K562 (cell line): Measurements from ENCODE around the gene PTPN7. TPM values are rescaled to one million over a fixed set of nuclear protein-coding genes. Genes with fewer than 3 reads are reported as not detected.

ENCODE experiments used
- ATAC-seq: fragments of 200-7000 bp; cut with Tn5 transposase; 3 replicates; pipeline ENCODE4 v1.9.1; 2020; ENCODE audit warnings: moderate library complexity
- BruUV-seq: library from RNA; stranded (reverse); fragments of 400-500 nt; replicated peaks from 2 replicates; lab custom pipeline; 2021; lab: Mats Ljungman, UMichigan
- CTCF ChIA-PET: fragments of 300-600 bp; formaldehyde crosslinking; extraction: SDS; loops from one replicate; lab custom pipeline; 2021; ENCODE audit warnings: low intra/inter-chr PET ratio; lab: Yijun Ruan, JAX
- POLR2A ChIA-PET: fragments of 300-600, 350-650 bp; sonication (Branson Sonifier 250); formaldehyde crosslinking; extraction: SDS; loops from one replicate; lab custom pipeline; 2021; ENCODE audit warnings: antibody characterized with exemption, inconsistent platforms; lab: Yijun Ruan, JAX
- DNase-seq, 4 experiments: peaks; one replicate each; pipeline versions ENCODE4 v3.0.0 to v3.0.0-alpha.2; 2011 to 2018; ENCODE audit warnings: low spot score in 3 of 4, mixed read lengths in 3 of 4; ENCODE audit errors: extremely low read depth in 1 of 4
- FAIRE-seq: peaks from 2 replicates; lab custom pipeline; 2011; peaks lifted over from hg19 to GRCh38; lab: Jason Lieb, UNC
- H2AFZ ChIP-seq: 2 replicates; pipeline ENCODE4 v1.6.0; 2011; ENCODE audit warnings: low read depth, low read length, control low read depth, inconsistent platforms
- H3K27ac ChIP-seq: fragments of 200-600 bp; 3 replicates; pipeline ENCODE4 v1.8.0; 2011; ENCODE audit warnings: low read depth, mild to moderate bottlenecking, control low read depth, inconsistent platforms, low read length, moderate library complexity, mixed read lengths; ENCODE audit errors: extremely low read depth
- H3K27me3 ChIP-seq, 2 experiments: fragments of 300-600 bp in 1 of 2; 2 replicates in 1 of 2; 3 replicates in 1 of 2; pipeline versions ENCODE4 v1.6.0 to v1.8.0; 2011; ENCODE audit warnings: inconsistent platforms in 2 of 2, low read length in 2 of 2, mild to moderate bottlenecking in 1 of 2, mixed read lengths in 1 of 2, moderate library complexity in 1 of 2; ENCODE audit not compliant: control insufficient read depth in 2 of 2, insufficient read depth in 2 of 2
- H3K36me3 ChIP-seq: fragments of 300-600 bp; 3 replicates; pipeline ENCODE4 v1.8.0; 2011; ENCODE audit warnings: mild to moderate bottlenecking, low read length, inconsistent platforms; ENCODE audit not compliant: control insufficient read depth, insufficient read depth
- H3K4me1 ChIP-seq, 2 experiments: fragments of 200-600 bp in 1 of 2; replicated peaks in 1 of 2; 2 replicates in 1 of 2; 3 replicates in 1 of 2; pipeline versions ENCODE4 v1.5.1 to v1.8.0; 2011; ENCODE audit warnings: inconsistent platforms in 2 of 2, low read length in 2 of 2, mild to moderate bottlenecking in 1 of 2, mixed read lengths in 1 of 2, moderate library complexity in 1 of 2; ENCODE audit not compliant: control insufficient read depth in 2 of 2, insufficient read depth in 2 of 2
- H3K4me2 ChIP-seq: 2 replicates; pipeline ENCODE4 v1.6.1; 2011; ENCODE audit warnings: low read length, control low read depth, inconsistent platforms, mixed read lengths; ENCODE audit not compliant: insufficient read depth
- H3K4me3 ChIP-seq: fragments of 200-600 bp; sonication (generic), shearing (Covaris generic); 2 replicates; pipeline ENCODE4 v1.5.1; 2016; ENCODE audit warnings: control low read depth, inconsistent platforms
- H3K79me2 ChIP-seq: fragments of 200-600 bp; 3 replicates; pipeline ENCODE4 v1.8.0; 2011; ENCODE audit warnings: low read length, inconsistent platforms; ENCODE audit not compliant: control insufficient read depth, insufficient read depth
- H3K9ac ChIP-seq, 2 experiments: 2 replicates each; pipeline versions ENCODE4 v1.6.0 to v1.6.1; 2011; ENCODE audit warnings: low read depth in 2 of 2, low read length in 2 of 2, control low read depth in 1 of 2, inconsistent platforms in 1 of 2, mild to moderate bottlenecking in 1 of 2, mixed read lengths in 1 of 2; ENCODE audit not compliant: insufficient read depth in 1 of 2
- H3K9me1 ChIP-seq: one replicate; pipeline ENCODE4 v1.6.0; 2011; ENCODE audit warnings: inconsistent platforms, mild to moderate bottlenecking, low read length, moderate library complexity; ENCODE audit not compliant: control insufficient read depth, insufficient read depth
- H3K9me3 ChIP-seq: replicated peaks from 2 replicates; pipeline ENCODE4 v1.5.1; 2011; ENCODE audit warnings: low read depth, low read length, inconsistent platforms; ENCODE audit not compliant: control insufficient read depth, insufficient read depth
- H4K20me1 ChIP-seq: replicated peaks from 2 replicates; pipeline ENCODE4 v1.6.1; 2011; ENCODE audit warnings: low read length, inconsistent platforms, mixed read lengths; ENCODE audit not compliant: control insufficient read depth, insufficient read depth
- CBFA2T2 ChIP-seq: fragments of 450-650 bp; conservative IDR thresholded peaks from 2 replicates; pipeline ENCODE4 v1.6.1; 2017; ENCODE audit warnings: mild to moderate bottlenecking
- CREB3 ChIP-seq: fragments of 450-650 bp; conservative IDR thresholded peaks from 2 replicates; pipeline ENCODE4 v1.6.1; 2016; ENCODE audit warnings: missing genetic modification characterization, low read depth, mild to moderate bottlenecking, missing compliant biosample characterization, moderate library complexity
- DNMT1 ChIP-seq: fragments of 450-650 bp; IDR thresholded peaks from 2 replicates; pipeline ENCODE4 v1.6.1; 2016; ENCODE audit warnings: antibody characterized with exemption, mild to moderate bottlenecking
- EWSR1 ChIP-seq: fragments of 450-650 bp; IDR thresholded peaks from 2 replicates; pipeline ENCODE4 v1.6.1; 2018; ENCODE audit warnings: borderline replicate concordance, mild to moderate bottlenecking, low read depth, moderate library complexity; ENCODE audit not compliant: partially characterized antibody
- FOSL1 ChIP-seq: fragments of 200-800 bp; sonication (Bioruptor generic); conservative IDR thresholded peaks from 2 replicates; pipeline ENCODE4 v1.6.1; 2016; ENCODE audit warnings: missing genetic modification characterization, missing compliant biosample characterization
- GATAD2A ChIP-seq: fragments of 450-650 bp; IDR thresholded peaks from 2 replicates; pipeline ENCODE4 v1.6.1; 2017
- MEF2A ChIP-seq: IDR thresholded peaks from 2 replicates; pipeline ENCODE4 v1.6.1; 2011; ENCODE audit warnings: low read depth, mild to moderate bottlenecking, low read length, moderate library complexity; ENCODE audit not compliant: control insufficient read depth
- NR0B1 ChIP-seq: fragments of 450-650 bp; IDR thresholded peaks from one replicate; pipeline ENCODE4 v1.6.1; 2018; ENCODE audit warnings: mild to moderate bottlenecking, moderate library complexity; ENCODE audit not compliant: partially characterized antibody
- NR4A1 ChIP-seq, 2 experiments: fragments of 250-450 bp in 1 of 2; fragments of 450-650 bp in 1 of 2; sonication (Bioruptor Pico) in 1 of 2; IDR thresholded peaks; 2 replicates each; pipeline versions ENCODE4 v1.4.0 to v1.6.1; 2016 to 2020; ENCODE audit warnings: mild to moderate bottlenecking in 2 of 2, missing compliant biosample characterization in 1 of 2, missing genetic modification characterization in 1 of 2, moderate library complexity in 1 of 2
- TAF9B ChIP-seq: fragments of 450-650 bp; IDR thresholded peaks from 2 replicates; pipeline ENCODE4 v1.6.1; 2018; ENCODE audit warnings: mild to moderate bottlenecking; ENCODE audit not compliant: partially characterized antibody
- ZKSCAN8 ChIP-seq: fragments of 200-800 bp; sonication (Bioruptor generic); IDR thresholded peaks from 2 replicates; pipeline ENCODE4 v1.6.1; 2016; ENCODE audit warnings: missing genetic modification characterization, missing compliant biosample characterization
- ZNF592 ChIP-seq: fragments of 450-650 bp; IDR thresholded peaks from 2 replicates; pipeline ENCODE4 v1.6.1; 2017; ENCODE audit warnings: antibody characterized with exemption, mild to moderate bottlenecking
- WGBS: fragments of 100-300 bp; shearing (Covaris generic); methylation state at CpG from one replicate; pipeline ENCODE4 v1.1.6; 2016; ENCODE audit warnings: low coverage, mixed read lengths; ENCODE audit not compliant: insufficient coverage; ENCODE audit errors: missing lambda C conversion rate; 5-methylcytosine and 5-hydroxymethylcytosine counted together
- in situ Hi-C: fragments of 300-500 bp; cut with MboI; formaldehyde crosslinking; loops from 4 replicates; pipeline ENCODE4 v1.15.0; 2018; ENCODE audit warnings: inconsistent platforms, mixed read lengths
- intact Hi-C: fragments of 100-400 bp; cut with micrococcal nuclease; formaldehyde crosslinking; loops from 2 replicates; pipeline ENCODE4 v1.14.2; 2022
- polyA plus RNA-seq, 8 experiments: library from polyadenylated mRNA; depleted of rRNA in 4 of 8; stranded (reverse) in 5 of 8; unstranded in 3 of 8; fragments of >200 nt; fragmentation: Nextera tagmentation in 2 of 8; fragmentation: Illumina TruSeq in 1 of 8; extraction: Ambion mirVana in 2 of 8; extraction: Trizol in 1 of 8; gene quantifications; 2 replicates each; pipeline versions ENCODE4 v1.2.1 to v1.2.3, GENCODE V29; 2011 to 2014; ENCODE audit warnings: inconsistent platforms in 1 of 8, missing spikeins in 1 of 8
- total RNA-seq, 7 experiments: library from RNA; depleted of rRNA in 6 of 7; stranded (reverse); fragments of >200 nt in 6 of 7; fragmentation: Illumina TruSeq in 2 of 7; extraction: Trizol in 2 of 7; gene quantifications; 2 replicates each; pipeline versions ENCODE4 v1.2.1 to v1.2.3, GENCODE V29; 2011 to 2021; ENCODE audit warnings: low replicate concordance in 1 of 7

Gene PTPN7
- total and polyA plus RNA-seq, 9 of the 15 experiments (the other 6 are each of a cell fraction or from before 2014, with no cell fraction given) = 18.7 to 144 (median 120) TPM

DNA sequence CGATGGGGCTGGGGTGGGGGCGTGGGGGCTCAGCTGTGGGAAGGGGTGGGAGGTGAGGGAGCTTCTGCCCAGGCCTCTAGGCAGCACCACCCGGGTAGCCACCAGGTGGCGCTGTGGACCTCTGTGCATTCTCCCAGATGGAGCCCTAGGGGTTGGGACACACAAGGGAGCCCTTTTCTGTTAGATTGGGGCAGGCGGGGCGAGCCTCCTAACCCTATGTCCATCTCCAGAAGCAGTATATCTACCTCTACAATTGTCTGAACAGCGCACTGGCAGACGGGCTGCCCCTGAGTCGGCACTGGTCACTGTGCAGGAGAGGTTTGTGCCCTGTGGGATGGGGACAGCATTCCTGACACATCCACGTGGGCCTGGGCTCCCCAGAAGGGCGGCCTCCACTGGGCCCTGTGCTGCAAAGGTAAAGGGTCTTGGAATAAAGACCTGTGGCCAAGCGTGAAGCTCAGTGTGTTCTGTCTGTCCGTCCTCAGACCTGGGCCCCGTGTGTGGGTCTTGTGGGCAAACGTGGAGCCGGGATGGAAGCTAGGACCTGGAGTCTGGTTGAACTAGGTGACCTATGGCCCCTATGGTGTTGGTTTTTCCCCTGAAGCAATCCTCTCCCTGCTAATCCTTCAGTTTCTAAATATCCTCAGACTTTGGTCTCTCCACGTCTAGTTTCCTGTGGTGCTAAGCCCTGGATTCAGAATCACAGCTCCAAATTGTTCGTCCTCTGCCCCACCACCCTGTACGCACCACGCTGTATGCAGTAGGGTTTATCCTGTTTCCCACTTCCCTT lies 28.8 kb upstream of the PTPN7 start:
- H3K9me3 ChIP-seq = no peaks in the 10 kb centered on the region
- H3K9me1 ChIP-seq = peaks cover 3% of the 10 kb centered on the region
- H3K9ac ChIP-seq = no peak overlapping the region
- FAIRE-seq = peak; percentile 88
- WGBS = 43% methylated on average over 20 of the region's 20 CpGs
- ATAC-seq = peak; percentile 83
- H3K79me2 ChIP-seq = no peaks in the 10 kb centered on the region
- H3K4me1 ChIP-seq = peaks cover 2 to 29% of the 10 kb centered on the region in 2 experiments; a peak in 4 of 5 replicates
- ChIA-PET CTCF (interaction anchor here (0.6 to 1.8 kb wide), 2 partner anchors 119 to 126 kb away, joined by 3 to 16 read pairs; no protein-coding TSS in a partner anchor), POLR2A (interaction anchor here (0.6 to 1.6 kb wide), 5 partner anchors 10 to 531 kb away, joined by 3 to 5 read pairs (median 4); no protein-coding TSS in a partner anchor)
- peak; percentile 75 to 89 (median 77) for DNase-seq
- BruUV-seq = no TSS peak
- H3K4me2 ChIP-seq = no peak overlapping the region
- in situ Hi-C loops = no loop called here
- H4K20me1 ChIP-seq = peaks cover 16% of the 10 kb centered on the region; the same call in 1 of the 2 replicates
- intact Hi-C loops = loop anchor here (2.0 kb wide), 1 partner anchor 530 kb away; no protein-coding TSS in a partner anchor
- H3K27ac ChIP-seq = no peak overlapping the region
- no peak overlapping the region for H2AFZ ChIP-seq
- H3K27me3 ChIP-seq = peaks cover 8 to 13% of the 10 kb centered on the region in 2 experiments; a peak in 4 of 5 replicates
- no peak overlapping the region for H3K4me3 ChIP-seq
- H3K36me3 ChIP-seq = no peaks in the 10 kb centered on the region
- TF ChIP-seq CBFA2T2 (no peak), FOSL1 (tag) (no peak), TAF9B (no peak), NR4A1 (CRISPR knock-in tag; IDR thresholded peaks at IDR 0.05) (no peak), NR4A1 (tag; IDR thresholded peaks at IDR 0.05) (no peak), EWSR1 (no peak), ZNF592 (no peak), DNMT1 (no peak), GATAD2A (no peak), NR0B1 (no peak), CREB3 (tag) (no peak), ZKSCAN8 (CRISPR knock-in tag) (no peak), MEF2A (no peak)
